Pons (tissue), 1 donor: ENCODE results near the gene LELP1.
"Not testable (repeated sequence)": the region's sequence is repeated elsewhere in the genome, so short reads cannot be mapped to it uniquely, and the experiment has no call there.

Source experiments
- DNase-seq: peaks from one replicate; pipeline ENCODE4 v3.0.0-alpha.2; 2016; ENCODE audit warnings: low spot score

Gene LELP1

DNA sequence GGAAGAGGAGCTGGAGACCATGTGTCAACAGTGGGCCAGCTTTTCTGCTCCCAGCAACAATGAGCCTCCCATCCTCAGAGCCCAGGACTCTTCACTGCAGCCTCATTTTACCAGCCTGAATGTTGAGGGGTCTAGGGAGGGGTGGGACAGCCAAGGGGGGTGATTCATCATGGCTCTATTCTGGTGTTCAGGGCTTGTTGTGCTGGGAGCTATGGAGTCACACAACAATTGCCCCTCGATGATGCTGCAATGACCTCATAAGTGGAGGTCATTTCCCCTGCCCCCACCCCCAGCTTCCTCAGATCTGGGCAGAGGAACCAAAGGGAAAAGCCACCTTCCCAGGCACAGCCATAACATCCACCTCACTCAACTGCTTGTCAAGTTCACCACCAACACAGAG, at the start of gene LELP1:
Gene LELP1 (plus strand): TSS at position 301 of the 400 bp plus-strand sequence. CDS start 1,278 bp downstream, outside the sequence.
- DNase-seq = no peak

GRCh38 chr1:153155541-153155940, 47.7 kb upstream of the LELP1 start:
- DNase-seq = no peak

DNA sequence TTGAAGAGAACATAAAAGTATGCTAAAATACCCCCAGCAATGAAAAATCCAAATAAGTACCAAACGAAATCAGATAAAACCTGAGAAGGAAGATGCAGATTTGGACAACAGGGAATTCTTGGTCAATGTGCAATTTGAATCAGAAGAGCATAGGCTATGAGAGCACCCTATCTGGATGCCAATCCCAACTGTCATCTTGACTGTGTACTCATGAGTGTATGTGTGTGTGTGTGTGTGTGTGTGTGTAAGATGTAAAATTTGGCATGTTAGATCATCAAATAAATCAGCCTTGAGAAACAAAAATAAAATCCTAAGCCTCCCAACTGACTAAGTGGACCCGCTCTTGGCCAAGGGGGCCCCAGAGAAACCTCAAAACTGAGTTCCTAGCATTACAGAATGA, 34.5 kb upstream of the LELP1 start:
- DNase-seq = no peak

DNA sequence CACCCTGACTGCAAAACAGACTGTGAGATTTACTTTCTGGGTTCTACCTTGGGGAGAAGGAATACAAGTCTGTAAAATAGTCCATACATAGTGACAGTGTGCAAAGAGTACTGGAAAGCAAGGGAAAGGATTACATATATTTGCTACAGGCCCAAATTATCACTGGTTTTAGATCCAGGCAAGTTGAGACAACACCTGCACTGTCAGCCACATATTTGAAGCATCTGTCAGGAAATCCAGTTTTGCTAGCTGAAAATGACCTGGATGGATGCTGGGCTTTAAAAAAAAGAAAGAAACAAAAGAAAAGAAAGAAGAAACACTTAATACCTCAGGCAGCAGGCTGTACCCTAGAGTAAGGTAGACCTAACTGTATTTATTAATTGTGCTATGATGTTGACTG, 28.6 kb upstream of the LELP1 start:
- no peak for DNase-seq

DNA sequence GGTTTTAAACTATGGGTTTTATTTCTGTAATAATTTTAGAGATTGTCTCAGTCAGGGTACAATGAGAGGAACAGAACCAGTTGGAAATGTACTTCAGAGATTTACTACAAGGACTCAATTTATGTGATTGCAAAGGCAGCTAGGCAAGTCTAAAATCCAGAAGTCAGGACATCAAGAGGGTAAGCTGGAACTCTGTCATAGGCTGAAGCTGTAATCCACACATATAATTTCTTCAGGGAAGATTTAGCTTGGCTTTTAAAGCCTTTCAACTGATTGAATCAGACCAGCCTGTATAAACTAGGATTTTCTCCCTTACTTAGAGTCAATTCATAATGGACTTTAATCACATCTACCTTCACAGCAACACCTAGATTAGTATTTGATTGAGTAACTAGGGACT, 24.3 kb upstream of the LELP1 start:
- DNase-seq = no peak

DNA sequence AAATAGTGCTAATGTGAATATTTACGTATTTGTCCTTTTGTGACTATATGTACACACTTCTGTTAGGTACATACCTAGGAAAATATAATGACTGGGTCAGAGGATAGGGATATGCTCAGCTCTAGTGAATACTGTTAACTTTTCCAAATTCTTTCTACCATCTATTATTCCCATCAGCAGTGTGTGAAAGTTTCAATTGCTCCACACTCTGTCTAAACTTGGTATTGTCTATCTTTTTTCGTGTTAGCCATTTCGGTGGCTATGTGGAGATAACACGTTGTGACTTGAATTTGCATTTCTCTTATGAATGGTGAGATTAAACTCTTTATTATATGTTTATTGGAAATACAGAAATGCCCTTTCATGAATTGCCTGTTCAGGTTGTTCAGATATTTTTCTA, 22.7 kb upstream of the LELP1 start:
- DNase-seq = no peak

DNA sequence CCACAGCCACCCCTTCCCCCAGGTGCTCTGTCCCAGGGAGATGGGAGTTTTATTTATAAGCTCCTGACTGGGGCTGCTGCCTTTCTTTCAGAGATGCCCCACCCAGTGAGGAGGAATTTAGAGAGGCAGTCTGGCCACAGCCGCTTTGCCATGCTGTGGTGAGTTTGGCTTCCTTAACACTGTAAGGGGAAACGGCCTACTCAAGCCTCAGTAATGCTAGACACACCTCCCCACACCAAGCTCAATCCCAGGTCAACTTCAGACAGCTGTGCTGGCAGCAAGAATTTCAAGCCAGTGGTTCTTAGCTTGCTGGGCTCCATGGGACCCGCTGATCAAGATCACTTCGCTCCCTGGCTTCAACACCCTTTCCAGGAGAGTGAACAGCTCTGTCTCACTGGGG, 14.9 kb upstream of the LELP1 start:
- DNase-seq = not testable (repeated sequence)

DNA sequence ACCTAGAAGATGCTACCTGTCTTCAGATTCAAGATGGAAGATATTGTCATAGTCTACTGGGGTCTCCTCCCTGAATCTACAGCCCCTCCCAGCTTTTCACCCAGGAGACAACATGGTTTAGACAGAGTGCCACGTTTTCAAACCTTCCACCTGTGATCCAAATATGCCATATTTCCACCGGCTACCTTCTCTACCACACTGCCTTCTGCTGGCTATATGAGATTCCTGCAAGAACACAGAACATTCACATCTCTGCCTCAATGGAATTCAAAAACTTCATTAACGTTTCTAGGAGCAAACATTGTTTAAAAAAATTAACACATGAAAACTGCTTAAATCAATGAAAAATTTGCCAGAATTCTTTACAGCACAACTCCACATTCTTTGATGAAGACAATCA, 12.9 kb upstream of the LELP1 start:
- no peak for DNase-seq

DNA sequence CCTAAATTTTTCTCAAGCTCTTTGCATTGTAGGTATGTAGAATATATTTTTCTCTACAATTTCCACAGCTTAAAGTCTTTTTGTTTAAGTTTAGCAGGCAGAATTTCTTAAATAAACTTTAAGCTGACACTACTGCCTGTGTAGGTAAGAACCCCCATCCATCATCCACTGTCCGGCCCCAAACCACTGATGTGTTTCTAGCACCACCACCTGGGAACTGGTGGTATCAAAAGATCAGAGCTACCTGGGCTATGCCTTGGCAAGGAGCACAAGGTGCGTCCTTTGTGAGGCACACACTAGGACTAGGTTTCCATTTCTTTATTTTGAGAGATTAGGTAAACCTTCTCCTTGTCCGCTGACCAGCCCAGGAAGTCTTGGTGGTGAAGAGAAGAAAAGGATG, 10.5 kb upstream of the LELP1 start:
- DNase-seq = no peak

DNA sequence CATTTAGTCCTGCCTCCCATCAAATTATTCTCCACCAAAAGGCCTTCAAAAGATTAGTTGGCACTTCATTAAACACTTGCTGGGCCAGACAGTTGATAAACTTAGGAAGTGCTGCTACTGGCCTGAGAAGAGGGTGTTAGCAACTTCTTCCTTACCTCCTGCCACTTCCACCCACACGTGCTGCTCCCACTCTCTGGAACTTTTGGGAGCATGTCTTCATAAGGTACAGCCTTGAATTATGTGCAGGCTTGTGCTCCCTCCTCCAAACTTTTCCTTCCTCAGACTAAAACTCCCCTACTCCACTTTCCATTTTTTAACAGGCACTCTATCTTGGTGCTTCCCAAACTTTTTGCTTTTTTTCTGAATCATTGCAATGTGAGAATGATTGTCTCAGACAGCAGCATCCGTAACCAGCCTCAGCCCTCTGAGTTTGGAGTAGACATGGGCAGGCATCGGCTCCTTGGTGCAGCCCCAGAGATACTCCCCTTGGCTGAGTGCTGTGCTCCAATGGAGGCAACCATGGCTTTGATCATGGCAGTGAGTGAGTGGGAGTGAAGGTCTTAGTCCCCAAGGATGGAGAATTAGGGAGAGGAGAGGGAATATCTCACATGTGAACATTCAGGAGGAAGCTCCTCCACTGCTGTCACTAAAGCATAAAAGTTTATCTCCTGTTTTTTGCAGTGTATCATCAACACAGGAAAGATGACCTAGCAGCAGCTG, 8.7 kb upstream of the LELP1 start:
- DNase-seq = no peak

- no peak for DNase-seq
Measured at GRCh38 chr1:153195216-153195615, 8.0 kb upstream of the LELP1 start.

DNA sequence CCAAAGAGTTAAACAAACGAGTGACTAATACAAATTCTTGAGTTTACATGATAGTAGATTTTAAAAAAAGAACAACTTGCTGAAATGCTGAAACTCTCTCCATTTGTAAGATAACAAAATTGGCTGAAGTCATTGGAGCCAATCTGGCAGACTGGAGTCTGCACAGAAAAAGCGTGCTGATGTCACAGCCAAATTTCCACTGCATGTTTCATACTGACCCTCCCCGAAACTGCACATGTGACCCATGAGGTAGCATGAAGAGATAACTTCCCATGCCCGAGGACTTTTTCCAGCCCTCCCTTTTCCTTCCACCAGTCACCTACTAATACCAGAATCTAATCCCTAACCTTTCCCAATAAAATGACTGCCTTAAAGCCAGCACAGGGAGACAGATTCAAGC, 1.2 kb upstream of the LELP1 start:
- no peak for DNase-seq

- DNase-seq = no peak
Measured at GRCh38 chr1:153206631-153207030, 3.4 kb downstream of the LELP1 start.

GRCh38 chr1:153210206-153210605, 7.0 kb downstream of the LELP1 start:
- no peak for DNase-seq

GRCh38 chr1:153212201-153212600, 9.0 kb downstream of the LELP1 start:
- no peak for DNase-seq

DNA sequence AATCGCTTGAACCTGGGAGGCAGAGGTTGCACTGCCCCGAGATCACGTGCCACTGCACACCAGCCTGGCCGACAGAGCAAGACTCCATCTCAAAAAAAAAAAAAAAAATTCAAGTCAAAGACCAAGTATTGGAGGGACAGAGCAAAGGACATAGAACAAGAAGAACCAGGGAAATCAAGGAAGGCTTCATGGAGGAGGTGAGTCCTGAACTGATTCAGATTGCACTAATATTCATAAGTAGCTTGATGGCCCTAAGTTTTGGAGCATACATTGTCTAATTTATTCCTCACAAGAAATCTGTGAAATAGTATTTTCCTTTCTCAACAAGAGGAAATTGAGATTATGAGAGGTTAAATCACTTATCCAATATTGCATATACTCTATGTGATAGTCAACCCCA, 10.3 kb downstream of the LELP1 start:
- no peak for DNase-seq

DNA sequence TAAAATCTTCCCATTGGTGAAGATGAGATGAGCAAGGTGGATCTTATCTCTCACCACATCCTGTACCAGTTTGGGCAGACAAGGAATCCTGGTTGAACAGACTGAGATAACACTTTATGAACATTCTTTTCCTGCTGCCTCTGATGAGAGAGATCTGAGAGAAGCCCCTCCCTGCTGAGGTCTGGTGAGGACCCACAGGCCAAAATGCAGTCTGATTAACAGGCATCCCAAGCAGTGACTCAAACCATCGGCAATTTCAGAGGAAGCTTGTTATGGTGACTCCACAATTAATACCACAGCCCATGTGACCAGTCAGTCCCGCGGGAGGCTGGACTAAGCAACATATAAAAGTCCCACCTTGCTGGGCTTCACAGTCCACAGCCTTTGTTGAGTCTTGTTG, 14.0 kb downstream of the LELP1 start, which contains the start of gene PRR9:
Gene PRR9 (plus strand): TSS at position 373 of the 400 bp plus-strand sequence. CDS start 561 bp downstream, outside the sequence.
- no peak for DNase-seq

GRCh38 chr1:153217744-153218416, 14.7 kb downstream of the LELP1 start:
- DNase-seq = no peak

DNA sequence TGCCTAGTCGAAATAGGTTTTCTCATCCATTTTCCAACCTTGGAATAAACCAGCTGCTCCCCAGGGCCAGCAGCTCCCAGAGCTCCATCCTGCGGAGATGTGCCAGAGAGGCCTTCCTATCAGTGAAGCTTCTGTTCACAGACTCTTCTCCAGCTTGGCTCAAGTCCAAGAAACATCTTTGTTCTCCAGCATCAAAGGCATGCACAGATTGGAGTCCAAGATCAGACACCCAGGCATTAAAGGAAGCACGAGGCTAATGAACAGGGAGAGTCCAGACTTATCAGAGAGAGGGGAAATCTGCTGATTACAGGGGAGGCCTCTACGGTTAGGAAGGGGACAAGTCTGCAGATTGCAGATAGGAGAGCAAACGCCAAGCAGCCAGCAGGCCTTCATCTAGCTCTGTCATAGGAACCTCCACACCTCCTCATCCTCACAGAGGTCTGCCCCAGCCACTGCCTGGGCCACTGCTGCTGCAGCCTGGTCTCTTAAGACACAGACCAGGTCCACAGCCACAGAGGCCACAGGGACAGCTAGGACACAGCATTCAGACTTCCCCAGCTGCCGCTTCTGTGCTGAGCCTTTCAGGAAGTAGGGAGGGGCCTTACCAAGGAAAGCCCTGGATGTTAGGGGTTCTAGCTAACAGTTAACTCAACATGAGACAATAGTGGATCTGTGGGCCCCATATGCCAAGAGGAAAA, 17.5 kb downstream of the LELP1 start:
- peak; percentile 96 for DNase-seq

DNA sequence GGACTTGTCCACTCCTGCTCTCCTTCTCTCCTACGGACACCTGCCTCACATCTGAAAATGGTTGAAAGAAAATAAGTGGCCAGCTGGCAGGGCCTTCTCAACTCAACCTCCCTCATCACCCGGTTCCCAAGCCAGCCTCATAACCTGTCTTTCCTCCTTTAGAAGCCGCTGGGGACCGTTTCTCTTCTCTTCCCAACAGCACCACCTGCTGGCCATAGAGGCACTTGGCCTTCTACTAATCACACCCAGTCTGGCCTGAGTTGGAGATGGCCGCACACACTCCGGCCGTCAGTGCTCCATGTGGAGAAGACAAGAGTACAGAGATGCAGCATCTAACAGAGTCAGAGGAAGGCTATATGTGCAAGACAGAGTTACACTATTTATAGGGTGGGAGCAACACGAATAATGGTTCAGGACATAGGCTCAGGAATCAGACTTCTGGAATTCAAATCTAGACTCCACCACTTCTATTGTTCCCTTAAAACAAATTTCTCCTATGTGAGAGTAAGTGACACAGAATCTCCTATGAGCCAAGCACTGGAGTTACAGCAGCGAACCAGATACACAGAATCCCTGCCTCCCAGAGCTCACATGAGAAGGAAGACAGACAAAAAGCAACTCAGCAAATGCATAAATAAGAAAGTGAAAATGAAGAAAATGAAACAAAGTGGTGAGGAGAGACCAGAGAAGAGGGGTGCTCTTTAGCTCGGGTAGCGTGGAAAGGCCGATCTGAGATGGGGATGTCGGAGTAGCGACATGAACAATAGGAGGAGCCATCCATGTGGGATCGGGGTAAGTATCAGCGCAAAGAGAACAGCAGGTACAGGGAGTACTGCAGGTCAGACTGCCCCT, 20.0 kb downstream of the LELP1 start:
- peak; percentile 74 for DNase-seq

- no peak for DNase-seq
Measured at GRCh38 chr1:153227810-153228209, 24.6 kb downstream of the LELP1 start.

DNA sequence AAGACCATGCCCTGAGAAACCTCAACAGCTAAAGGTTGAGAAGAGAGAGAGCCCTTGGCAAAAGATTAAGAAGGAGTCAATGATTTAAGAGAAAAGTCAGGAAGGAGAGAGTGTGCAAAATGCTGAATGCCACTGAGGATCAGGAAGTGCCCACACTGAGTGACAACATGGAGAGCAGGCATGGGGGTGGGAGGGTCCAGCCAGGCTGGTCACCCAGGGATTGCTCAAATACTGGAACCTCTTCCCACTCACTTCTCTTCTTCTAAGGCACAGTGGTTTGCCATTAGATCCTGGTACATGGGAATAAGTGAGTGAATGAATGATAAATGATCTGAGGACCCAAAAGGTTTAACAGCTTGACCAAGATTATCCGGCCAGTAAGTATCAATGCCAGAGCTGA, 25.3 kb downstream of the LELP1 start:
- no peak for DNase-seq
